Vagina (tissue), 2 donors: ENCODE data around the gene COLQ.

Experiments used
- CTCF ChIP-seq, 3 experiments: fragments of 450-650 bp in 2 of 3; fragments of 200-600 bp in 1 of 3; sonication (generic) in 1 of 3; IDR thresholded peaks; one replicate each; pipeline ENCODE4 v1.5.1; 2017 to 2019; ENCODE audit warnings: antibody characterized with exemption in 3 of 3, mild to moderate bottlenecking in 2 of 3, moderate library complexity in 2 of 3
- POLR2A ChIP-seq, 2 donors: fragments of 450-650 bp; IDR thresholded peaks; one replicate each; pipeline ENCODE4 v1.6.1; 2017; ENCODE audit warnings: antibody characterized with exemption in 2 of 2, mild to moderate bottlenecking in 2 of 2, moderate library complexity in 2 of 2
- POLR2AphosphoS5 ChIP-seq, 2 donors: sonication (generic); formaldehyde crosslinking; IDR thresholded peaks; one replicate each; pipeline ENCODE4 v1.9.0; 2017; ENCODE audit warnings: antibody characterized with exemption in 2 of 2, mild to moderate bottlenecking in 2 of 2, low read depth in 1 of 2; ENCODE audit not compliant: insufficient read depth in 1 of 2

- TF ChIP-seq CTCF (IDR thresholded peaks at IDR 0.05), result no peak
- TF ChIP-seq POLR2AphosphoS5 (IDR thresholded peaks at IDR 0.05; ENCODE audit: insufficient read depth in 1 of 2, low read depth in 1 of 2), result no peak
- no peak for TF ChIP-seq POLR2A (IDR thresholded peaks at IDR 0.05)
These were observed 118.0 kb downstream of the COLQ start for GRCh38 chr3:15403495-15403894.
